ENCODE results near the gene ACAT1. TPM values are rescaled to one million over a fixed set of nuclear protein-coding genes. Genes with fewer than 3 reads are reported as not detected.

Gene ACAT1
- total RNA-seq, 1 donor from 2014 or later, result 404 TPM

GRCh38 chr11:108177570-108177969, 56.2 kb downstream of the ACAT1 start:
- no peak for DNase-seq
- intact Hi-C loops (cut with micrococcal nuclease), result no loop called here
- peaks cover 76% of the 10 kb centered on the region for H3K36me3 ChIP-seq
- no peak overlapping the region for H3K27ac ChIP-seq (replicated peaks)
- H3K4me3 ChIP-seq, result no peak overlapping the region
- H3K4me1 ChIP-seq, result no peaks in the 10 kb centered on the region
- no peaks in the 10 kb centered on the region for H3K9me3 ChIP-seq (replicated peaks)
- H3K27me3 ChIP-seq (ENCODE audit: low read depth), result no peaks in the 10 kb centered on the region
- TF ChIP-seq CTCF (IDR thresholded peaks at IDR 0.05; ENCODE audit: borderline replicate concordance), result no peak

DNA sequence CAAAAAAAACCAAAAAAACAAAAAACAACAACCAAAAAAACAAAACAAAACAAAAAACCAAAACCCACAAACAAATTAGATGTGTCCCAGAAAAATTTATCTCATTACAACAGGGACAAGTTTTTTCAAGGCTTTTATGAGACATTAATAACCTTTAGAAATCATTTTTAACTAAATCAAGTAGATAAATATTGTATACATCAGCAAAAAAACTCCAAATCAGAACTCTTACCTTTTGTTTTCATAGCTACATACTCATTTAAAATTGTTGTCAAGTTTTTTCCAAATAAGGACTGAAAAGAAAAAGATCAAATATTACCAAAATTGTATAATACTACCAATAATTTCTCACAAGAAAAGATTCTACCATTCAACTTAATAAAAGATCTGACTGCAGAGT, 72.4 kb downstream of the ACAT1 start:
- no peak for TF ChIP-seq CTCF (IDR thresholded peaks at IDR 0.05; ENCODE audit: borderline replicate concordance)
- Histone ChIP-seq H3K36me3 (peaks cover 76% of the 10 kb centered on the region), H3K9me3 (replicated peaks) (no peaks in the 10 kb centered on the region), H3K27ac (replicated peaks) (no peak overlapping the region), H3K4me1 (peaks cover 5% of the 10 kb centered on the region), H3K4me3 (no peak overlapping the region), H3K27me3 (ENCODE audit: low read depth) (no peaks in the 10 kb centered on the region)
- DNase-seq, result no peak
- intact Hi-C loops (cut with micrococcal nuclease), result no loop called here

DNA sequence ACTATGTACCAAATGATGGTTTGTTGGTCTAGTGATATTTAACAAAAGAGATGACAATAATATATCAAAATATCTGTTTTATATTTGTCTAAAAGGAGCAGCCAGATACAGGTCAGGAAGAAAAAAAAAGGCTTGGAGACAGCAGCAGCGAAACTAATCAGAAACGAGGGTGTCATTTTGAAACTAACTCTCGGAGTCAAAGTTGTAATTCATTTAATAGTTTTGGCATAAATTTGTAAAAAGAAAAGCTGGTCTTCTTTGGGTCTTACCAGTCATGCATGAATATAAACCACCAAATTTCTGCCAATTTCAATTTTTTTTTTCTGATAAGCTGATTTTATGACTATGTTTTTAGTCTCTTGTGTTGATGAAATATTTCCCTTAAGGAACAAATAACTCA, 75.5 kb downstream of the ACAT1 start:
- Histone ChIP-seq H3K4me1 (peaks cover 14% of the 10 kb centered on the region), H3K27me3 (ENCODE audit: low read depth) (no peaks in the 10 kb centered on the region), H3K9me3 (replicated peaks) (no peaks in the 10 kb centered on the region), H3K36me3 (peaks cover 47% of the 10 kb centered on the region), H3K27ac (replicated peaks) (no peak overlapping the region), H3K4me3 (no peak overlapping the region)
- intact Hi-C loops (cut with micrococcal nuclease), result no loop called here
- no peak for DNase-seq
- no peak for TF ChIP-seq CTCF (IDR thresholded peaks at IDR 0.05; ENCODE audit: borderline replicate concordance)

Other genes with a start within 250 kb of the ACAT1 start
- gene RAB39A, start 193.1 kb upstream of the ACAT1 start, total RNA-seq, result 0.52 TPM
- gene CUL5, start 112.7 kb upstream of the ACAT1 start, total RNA-seq, result 42.5 TPM
- 6.3 TPM for gene NPAT, start 101.1 kb downstream of the ACAT1 start, total RNA-seq
- 30.1 TPM for gene ATM, start 101.5 kb downstream of the ACAT1 start, total RNA-seq